Activated CD8-positive, alpha-beta T cell treated with anti-CD3 and anti-CD28 coated beads for 36 hours (primary cell): ENCODE measurements around the gene MED15. TPM values are rescaled to one million over a fixed set of nuclear protein-coding genes. Genes with fewer than 3 reads are reported as not detected.
"Not testable (repeated sequence)": the region's sequence is repeated elsewhere in the genome, so short reads cannot be mapped to it uniquely, and the experiment has no call there.

Experiments
- ATAC-seq: fragments of 200-7000 bp; cut with Tn5 transposase; one replicate; pipeline ENCODE4 v1.10.0; 2021; ENCODE audit warnings: mild to moderate bottlenecking, moderate library complexity
- CTCF ChIA-PET: fragments of 350-600 bp; sonication (Branson Sonifier 250); formaldehyde crosslinking; loops from one replicate; lab custom pipeline; 2021; ENCODE audit warnings: antibody characterized with exemption; lab: Charles Lee
- POLR2A ChIA-PET: fragments of 350-600 bp; sonication (Branson Sonifier 250); formaldehyde crosslinking; loops from one replicate; lab custom pipeline; 2021; ENCODE audit warnings: antibody characterized with exemption; lab: Charles Lee
- DNase-seq: peaks from one replicate; pipeline ENCODE4 v3.0.0-alpha.2; 2020
- H3K27ac Mint-ChIP-seq: one replicate; pipeline ENCODE4 v1.8.0; 2021; ENCODE audit warnings: mild to moderate bottlenecking, mixed read lengths
- H3K27me3 Mint-ChIP-seq: one replicate; pipeline ENCODE4 v1.8.0; 2021; ENCODE audit warnings: mixed read lengths
- H3K36me3 Mint-ChIP-seq: one replicate; pipeline ENCODE4 v1.8.0; 2021; ENCODE audit warnings: low read depth, mixed read lengths
- H3K4me1 Mint-ChIP-seq: one replicate; pipeline ENCODE4 v1.8.0; 2021; ENCODE audit warnings: low read depth, mixed read lengths
- H3K4me3 Mint-ChIP-seq: one replicate; pipeline ENCODE4 v1.8.0; 2021; ENCODE audit warnings: mild to moderate bottlenecking, moderate library complexity, mixed read lengths
- H3K9me3 Mint-ChIP-seq: one replicate; pipeline ENCODE4 v1.8.0; 2021; ENCODE audit warnings: mixed read lengths
- CTCF ChIP-seq: fragments of 200-600 bp; IDR thresholded peaks from one replicate; pipeline ENCODE4 v1.8.0; 2022; ENCODE audit warnings: antibody characterized with exemption, mild to moderate bottlenecking
- intact Hi-C: fragments of 100-400 bp; cut with micrococcal nuclease; formaldehyde crosslinking; loops from one replicate; pipeline ENCODE4 v1.10.0; 2022
- total RNA-seq, 2 experiments: library from RNA; stranded (reverse); gene quantifications; one replicate each; pipeline ENCODE4 v1.2.3, GENCODE V29; 2021

The MED15 gene
- total RNA-seq, 2 experiments from 2014 or later = 110 to 118 TPM

- Mint-ChIP-seq H3K27me3 (no peaks in the 10 kb centered on the region), H3K4me3 (no peak overlapping the region), H3K9me3 (no peaks in the 10 kb centered on the region), H3K36me3 (peaks cover 33% of the 10 kb centered on the region), H3K27ac (no peak overlapping the region), H3K4me1 (peaks cover 59% of the 10 kb centered on the region)
- intact Hi-C loops = no loop called here
- POLR2A ChIA-PET = interaction anchor here (0.7 to 1.3 kb wide), 2 partner anchors 9 to 17 kb away, joined by 3 read pairs; no protein-coding TSS in a partner anchor
- ATAC-seq = no peak
- CTCF ChIA-PET = interaction anchor here (1.0 to 2.9 kb wide), 3 partner anchors 30 to 38 kb away, joined by 3 to 17 read pairs (median 4); no protein-coding TSS in a partner anchor
- DNase-seq = no peak
- no peak for TF ChIP-seq CTCF
Measured at GRCh38 chr22:20533879-20534265, 26.5 kb downstream of the MED15 start.

- ChIA-PET CTCF (interaction anchor here (1.8 kb wide), 1 partner anchor 10 kb away, joined by 6 read pairs; no protein-coding TSS in a partner anchor), POLR2A (no interaction called here)
- H3K4me1 Mint-ChIP-seq = peaks cover 44% of the 10 kb centered on the region
- no peak for TF ChIP-seq CTCF
- no peaks in the 10 kb centered on the region for H3K9me3 Mint-ChIP-seq
- ATAC-seq (no peak), DNase-seq (no peak)
- H3K4me3 Mint-ChIP-seq = no peak overlapping the region
- H3K36me3 Mint-ChIP-seq = peaks cover 36% of the 10 kb centered on the region
- H3K27me3 Mint-ChIP-seq = no peaks in the 10 kb centered on the region
- H3K27ac Mint-ChIP-seq = no peak overlapping the region
- intact Hi-C loops = no loop called here
Measured at GRCh38 chr22:20536590-20537324, 29.3 kb downstream of the MED15 start.

- intact Hi-C loops = no loop called here
- Mint-ChIP-seq H3K4me1 (peaks cover 38% of the 10 kb centered on the region), H3K4me3 (no peak overlapping the region), H3K27me3 (no peaks in the 10 kb centered on the region), H3K27ac (no peak overlapping the region), H3K9me3 (no peaks in the 10 kb centered on the region), H3K36me3 (peaks cover 42% of the 10 kb centered on the region)
- TF ChIP-seq CTCF = no peak
- CTCF ChIA-PET = interaction anchor here (1.8 to 2.4 kb wide), 2 partner anchors 11 to 27 kb away, joined by 6 to 8 read pairs; no protein-coding TSS in a partner anchor
- ATAC-seq (no peak), DNase-seq (no peak)
- POLR2A ChIA-PET = interaction anchor here (0.7 to 2.1 kb wide), 5 partner anchors 11 to 213 kb away, joined by 3 to 6 read pairs (median 3); no protein-coding TSS in a partner anchor
Measured at GRCh38 chr22:20537325-20537756, 29.9 kb downstream of the MED15 start.

- no peaks in the 10 kb centered on the region for H3K27me3 Mint-ChIP-seq
- H3K4me3 Mint-ChIP-seq = no peak overlapping the region
- peaks cover 48% of the 10 kb centered on the region for H3K36me3 Mint-ChIP-seq
- intact Hi-C loops = no loop called here
- ChIA-PET CTCF (interaction anchor here (0.7 to 2.4 kb wide), 3 partner anchors 8 to 26 kb away, joined by 3 to 8 read pairs (median 6); no protein-coding TSS in a partner anchor), POLR2A (interaction anchor here (0.6 to 2.1 kb wide), 7 partner anchors 12 to 212 kb away, joined by 3 to 6 read pairs (median 3); no protein-coding TSS in a partner anchor)
- ATAC-seq (no peak), DNase-seq (no peak)
- peaks cover 35% of the 10 kb centered on the region for H3K4me1 Mint-ChIP-seq
- no peak for TF ChIP-seq CTCF
- no peak overlapping the region for H3K27ac Mint-ChIP-seq
- H3K9me3 Mint-ChIP-seq = no peaks in the 10 kb centered on the region
Measured at GRCh38 chr22:20537983-20538382, 30.6 kb downstream of the MED15 start.

GRCh38 chr22:20538875-20539274 lies 31.5 kb downstream of the MED15 start:
- Mint-ChIP-seq H3K36me3 (peaks cover 51% of the 10 kb centered on the region), H3K4me1 (peaks cover 28% of the 10 kb centered on the region)
- H3K27me3 Mint-ChIP-seq, ATAC-seq, H3K27ac Mint-ChIP-seq, intact Hi-C loops, DNase-seq, H3K4me3 Mint-ChIP-seq, H3K9me3 Mint-ChIP-seq: not testable (repeated sequence)
- ChIA-PET POLR2A (interaction anchor here (1.0 to 2.1 kb wide), 2 partner anchors 17 to 26 kb away, joined by 3 to 6 read pairs; no protein-coding TSS in a partner anchor), CTCF (interaction anchor here (2.4 kb wide), 1 partner anchor 25 kb away, joined by 8 read pairs; no protein-coding TSS in a partner anchor)
